Measurements from ENCODE around the gene DUOX2.

GRCh38 chr15:45115312-45115820, 1.4 kb upstream of the DUOX2 start:
- TF ChIP-seq CTCF (conservative IDR thresholded peaks at IDR 0.05; ENCODE audit: low read depth, low read length) (no peak), EZH2 (IDR thresholded peaks at IDR 0.05; ENCODE audit: borderline replicate concordance, low read depth, low read length, poor library complexity, severe bottlenecking) (no peak)
